HepG2 (cell line): ENCODE measurements around the gene TMEM225B. TPM values are rescaled to one million over a fixed set of nuclear protein-coding genes. Genes with fewer than 3 reads are reported as not detected.

Experiments
- CHD4 ChIP-seq: fragments of 200-600 bp; sonication (generic); IDR thresholded peaks from 2 replicates; pipeline ENCODE4 v1.7.0; 2017; ENCODE audit warnings: mild to moderate bottlenecking, low read length, borderline replicate concordance
- HOXA3 ChIP-seq: sonication (generic); formaldehyde crosslinking; IDR thresholded peaks from 2 replicates; pipeline ENCODE4 v1.5.0; 2020; ENCODE audit warnings: missing genetic modification reagents
- ISL2 ChIP-seq: sonication (generic); formaldehyde crosslinking; IDR thresholded peaks from 2 replicates; pipeline ENCODE4 v1.5.0; 2020; ENCODE audit warnings: missing genetic modification reagents
- MAFG ChIP-seq: sonication (generic); formaldehyde crosslinking; IDR thresholded peaks from 2 replicates; pipeline ENCODE4 v1.5.1; 2020; ENCODE audit warnings: mild to moderate bottlenecking, missing genetic modification reagents
- MEF2D ChIP-seq: sonication (generic); formaldehyde crosslinking; IDR thresholded peaks from 2 replicates; pipeline ENCODE4 v1.5.1; 2020; ENCODE audit warnings: mild to moderate bottlenecking, missing genetic modification reagents
- NFYC ChIP-seq: IDR thresholded peaks from 2 replicates; pipeline ENCODE4 v1.6.1; 2016; ENCODE audit warnings: missing genetic modification reagents, missing compliant biosample characterization
- PHB2 ChIP-seq: fragments of 450-650 bp; IDR thresholded peaks from 2 replicates; pipeline ENCODE4 v1.6.1; 2018; ENCODE audit not compliant: partially characterized antibody
- PHF8 ChIP-seq: sonication (generic); formaldehyde crosslinking; IDR thresholded peaks from 2 replicates; pipeline ENCODE4 v1.5.0; 2020; ENCODE audit warnings: missing genetic modification reagents
- RBFOX2 ChIP-seq: fragments of 200-400 bp; formaldehyde crosslinking; IDR thresholded peaks from 2 replicates; pipeline ENCODE4 v1.6.1; 2017; ENCODE audit warnings: low read depth, mild to moderate bottlenecking, low read length
- ZMYM3 ChIP-seq: sonication (generic); formaldehyde crosslinking; IDR thresholded peaks from 2 replicates; pipeline ENCODE4 v1.5.1; 2020; ENCODE audit warnings: mild to moderate bottlenecking, missing genetic modification reagents
- ZNF337 ChIP-seq: sonication (generic); formaldehyde crosslinking; IDR thresholded peaks from 2 replicates; pipeline ENCODE4 v1.5.1; 2020; ENCODE audit warnings: missing genetic modification reagents, low read depth, mild to moderate bottlenecking, borderline replicate concordance
- ZNF33B ChIP-seq: sonication (generic); formaldehyde crosslinking; IDR thresholded peaks from 2 replicates; pipeline ENCODE4 v1.5.1; 2020; ENCODE audit warnings: mild to moderate bottlenecking, missing genetic modification reagents
- ZNF343 ChIP-seq: sonication (generic); formaldehyde crosslinking; IDR thresholded peaks from 2 replicates; pipeline ENCODE4 v1.4.0; 2020; ENCODE audit warnings: mild to moderate bottlenecking, missing genetic modification reagents
- ZNF431 ChIP-seq: sonication (generic); formaldehyde crosslinking; IDR thresholded peaks from 2 replicates; pipeline ENCODE4 v1.9.0; 2022; ENCODE audit warnings: missing genetic modification reagents, low read depth, mild to moderate bottlenecking, borderline replicate concordance
- ZNF546 ChIP-seq: sonication (generic); formaldehyde crosslinking; conservative IDR thresholded peaks from 2 replicates; pipeline ENCODE4 v1.8.1; 2023; ENCODE audit warnings: mild to moderate bottlenecking, missing genetic modification reagents
- ZNF607 ChIP-seq: sonication (generic); formaldehyde crosslinking; IDR thresholded peaks from 2 replicates; pipeline ENCODE4 v1.5.1; 2020; ENCODE audit warnings: missing genetic modification reagents, mild to moderate bottlenecking, borderline replicate concordance
- ZNF768 ChIP-seq: sonication (generic); formaldehyde crosslinking; IDR thresholded peaks from 2 replicates; pipeline ENCODE4 v1.4.0; 2020; ENCODE audit warnings: missing genetic modification reagents
- ZNF879 ChIP-seq: sonication (generic); formaldehyde crosslinking; IDR thresholded peaks from 2 replicates; pipeline ENCODE4 v1.8.1; 2023; ENCODE audit warnings: missing genetic modification reagents
- polyA plus RNA-seq, 8 experiments: library from polyadenylated mRNA; depleted of rRNA in 3 of 8; stranded (reverse) in 7 of 8; unstranded in 1 of 8; fragments of >200 nt; fragmentation: Illumina TruSeq in 4 of 8; extraction: Trizol in 4 of 8; gene quantifications; 2 replicates each; pipeline versions ENCODE4 v1.2.1 to v1.2.3, GENCODE V29; 2011 to 2016; ENCODE audit warnings: low read depth in 4 of 8, missing spikeins in 1 of 8, mixed read lengths in 1 of 8; ENCODE audit not compliant: insufficient read depth in 1 of 8
- total RNA-seq, 5 experiments: library from RNA; depleted of rRNA; stranded (reverse); fragments of >200 nt; fragmentation: Illumina TruSeq; extraction: Trizol; gene quantifications; 2 replicates each; pipeline ENCODE4 v1.2.3, GENCODE V29; 2016; ENCODE audit warnings: low read depth in 1 of 5
- TF ChIP-seq, protein P1 (sequence below): sonication (generic); formaldehyde crosslinking; IDR thresholded peaks from 2 replicates; pipeline ENCODE4 v1.4.0; 2020; ENCODE audit warnings: missing genetic modification reagents, borderline replicate concordance
- TF ChIP-seq, protein P2 (sequence below): IDR thresholded peaks from 2 replicates; pipeline ENCODE4 v1.6.1; 2016; ENCODE audit warnings: low read depth, missing genetic modification reagents, missing compliant biosample characterization
- TF ChIP-seq, protein P3 (sequence below): sonication (generic); formaldehyde crosslinking; IDR thresholded peaks from 2 replicates; pipeline ENCODE4 v1.8.1; 2023; ENCODE audit warnings: mild to moderate bottlenecking, inconsistent platforms, moderate library complexity, missing genetic modification reagents, borderline replicate concordance

The TMEM225B gene
- total and polyA plus RNA-seq, 2 of the 13 experiments (the other 11 are each of a cell fraction or from before 2014, with no cell fraction given), result 0.78 to 0.95 TPM

DNA sequence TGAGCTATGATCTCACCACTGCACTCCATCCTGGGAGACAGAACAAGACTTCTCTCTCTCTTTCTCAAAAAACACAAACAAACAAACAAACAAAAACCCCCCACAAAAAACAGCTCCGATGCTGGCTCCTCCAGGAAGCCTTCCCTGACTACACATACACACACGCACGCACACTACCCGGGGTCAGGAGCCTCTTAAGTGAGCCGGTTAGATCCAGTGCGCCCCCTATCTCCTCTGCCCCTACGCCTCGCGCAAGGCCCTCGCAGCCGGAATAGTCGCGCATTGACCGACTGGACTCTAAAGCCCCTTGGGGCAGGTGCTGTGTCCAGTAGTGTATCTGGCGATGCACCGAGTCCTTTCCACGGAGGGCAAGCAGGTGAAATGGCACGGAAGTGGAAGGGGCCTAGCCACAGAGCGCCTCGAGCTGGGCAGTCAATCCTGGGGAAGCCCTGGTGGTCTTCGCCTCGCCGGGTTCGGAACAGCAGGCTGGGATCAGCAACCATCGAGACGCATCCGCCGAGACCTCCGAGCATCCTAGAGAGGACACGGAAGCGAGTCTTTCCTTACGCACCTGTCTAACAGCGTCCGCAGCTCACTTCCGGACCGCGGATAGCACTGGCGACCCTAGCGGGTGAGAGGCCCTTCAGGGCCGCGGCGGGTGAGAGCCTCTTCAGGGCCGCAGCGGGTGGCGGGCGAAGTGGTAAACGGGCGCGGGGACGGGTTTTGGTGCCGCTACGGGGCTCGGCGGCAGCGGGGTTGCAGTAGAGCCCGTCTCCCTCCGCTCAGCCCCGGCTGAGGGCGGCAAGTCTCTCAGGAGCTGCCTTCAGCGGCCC lies 18.5 kb downstream of the TMEM225B start, which contains the start of gene ZSCAN25 (continued):
- TF ChIP-seq, protein P1, sequence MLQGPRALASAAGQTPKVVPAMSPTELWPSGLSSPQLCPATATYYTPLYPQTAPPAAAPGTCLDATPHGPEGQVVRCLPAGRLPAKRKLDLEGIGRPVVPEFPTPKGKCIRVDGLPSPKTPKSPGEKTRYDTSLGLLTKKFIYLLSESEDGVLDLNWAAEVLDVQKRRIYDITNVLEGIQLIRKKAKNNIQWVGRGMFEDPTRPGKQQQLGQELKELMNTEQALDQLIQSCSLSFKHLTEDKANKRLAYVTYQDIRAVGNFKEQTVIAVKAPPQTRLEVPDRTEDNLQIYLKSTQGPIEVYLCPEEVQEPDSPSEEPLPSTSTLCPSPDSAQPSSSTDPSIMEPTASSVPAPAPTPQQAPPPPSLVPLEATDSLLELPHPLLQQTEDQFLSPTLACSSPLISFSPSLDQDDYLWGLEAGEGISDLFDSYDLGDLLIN, result no peak
- TF ChIP-seq ZNF879 (CRISPR knock-in tag) (0 out of 2 replicates have a peak, but pooled peaks have one; percentile 9), ZNF431 (CRISPR knock-in tag) (peak; percentile 73; the same call in 1 of the 2 replicates), HOXA3 (CRISPR knock-in tag) (peak; percentile 93), MEF2D (peak; percentile 88), MAFG (no peak), NFYC (CRISPR knock-in tag) (peak; percentile 35; the same call in 1 of the 2 replicates), ZNF337 (CRISPR knock-in tag) (peak; percentile 100), ZNF768 (CRISPR knock-in tag) (peak; percentile 70; the same call in 1 of the 2 replicates), ZNF33B (CRISPR knock-in tag) (peak; percentile 79; the same call in 1 of the 2 replicates), PHF8 (CRISPR knock-in tag) (peak; percentile 98), ZMYM3 (peak; percentile 95), ZNF343 (CRISPR knock-in tag) (0 out of 2 replicates have a peak, but pooled peaks have one; percentile 30), ISL2 (CRISPR knock-in tag) (peak; percentile 70), ZNF607 (CRISPR knock-in tag) (peak; percentile 87; the same call in 1 of the 2 replicates), CHD4 (0 out of 2 replicates have a peak, but pooled peaks have one; percentile 76), RBFOX2 (peak; percentile 96), ZNF546 (CRISPR knock-in tag) (peak; percentile 96), PHB2 (no peak)
- TF ChIP-seq, protein P2, sequence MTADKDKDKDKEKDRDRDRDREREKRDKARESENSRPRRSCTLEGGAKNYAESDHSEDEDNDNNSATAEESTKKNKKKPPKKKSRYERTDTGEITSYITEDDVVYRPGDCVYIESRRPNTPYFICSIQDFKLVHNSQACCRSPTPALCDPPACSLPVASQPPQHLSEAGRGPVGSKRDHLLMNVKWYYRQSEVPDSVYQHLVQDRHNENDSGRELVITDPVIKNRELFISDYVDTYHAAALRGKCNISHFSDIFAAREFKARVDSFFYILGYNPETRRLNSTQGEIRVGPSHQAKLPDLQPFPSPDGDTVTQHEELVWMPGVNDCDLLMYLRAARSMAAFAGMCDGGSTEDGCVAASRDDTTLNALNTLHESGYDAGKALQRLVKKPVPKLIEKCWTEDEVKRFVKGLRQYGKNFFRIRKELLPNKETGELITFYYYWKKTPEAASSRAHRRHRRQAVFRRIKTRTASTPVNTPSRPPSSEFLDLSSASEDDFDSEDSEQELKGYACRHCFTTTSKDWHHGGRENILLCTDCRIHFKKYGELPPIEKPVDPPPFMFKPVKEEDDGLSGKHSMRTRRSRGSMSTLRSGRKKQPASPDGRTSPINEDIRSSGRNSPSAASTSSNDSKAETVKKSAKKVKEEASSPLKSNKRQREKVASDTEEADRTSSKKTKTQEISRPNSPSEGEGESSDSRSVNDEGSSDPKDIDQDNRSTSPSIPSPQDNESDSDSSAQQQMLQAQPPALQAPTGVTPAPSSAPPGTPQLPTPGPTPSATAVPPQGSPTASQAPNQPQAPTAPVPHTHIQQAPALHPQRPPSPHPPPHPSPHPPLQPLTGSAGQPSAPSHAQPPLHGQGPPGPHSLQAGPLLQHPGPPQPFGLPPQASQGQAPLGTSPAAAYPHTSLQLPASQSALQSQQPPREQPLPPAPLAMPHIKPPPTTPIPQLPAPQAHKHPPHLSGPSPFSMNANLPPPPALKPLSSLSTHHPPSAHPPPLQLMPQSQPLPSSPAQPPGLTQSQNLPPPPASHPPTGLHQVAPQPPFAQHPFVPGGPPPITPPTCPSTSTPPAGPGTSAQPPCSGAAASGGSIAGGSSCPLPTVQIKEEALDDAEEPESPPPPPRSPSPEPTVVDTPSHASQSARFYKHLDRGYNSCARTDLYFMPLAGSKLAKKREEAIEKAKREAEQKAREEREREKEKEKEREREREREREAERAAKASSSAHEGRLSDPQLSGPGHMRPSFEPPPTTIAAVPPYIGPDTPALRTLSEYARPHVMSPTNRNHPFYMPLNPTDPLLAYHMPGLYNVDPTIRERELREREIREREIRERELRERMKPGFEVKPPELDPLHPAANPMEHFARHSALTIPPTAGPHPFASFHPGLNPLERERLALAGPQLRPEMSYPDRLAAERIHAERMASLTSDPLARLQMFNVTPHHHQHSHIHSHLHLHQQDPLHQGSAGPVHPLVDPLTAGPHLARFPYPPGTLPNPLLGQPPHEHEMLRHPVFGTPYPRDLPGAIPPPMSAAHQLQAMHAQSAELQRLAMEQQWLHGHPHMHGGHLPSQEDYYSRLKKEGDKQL, result 0 out of 2 replicates have a peak, but pooled peaks have one; percentile 11
- TF ChIP-seq, protein P3, sequence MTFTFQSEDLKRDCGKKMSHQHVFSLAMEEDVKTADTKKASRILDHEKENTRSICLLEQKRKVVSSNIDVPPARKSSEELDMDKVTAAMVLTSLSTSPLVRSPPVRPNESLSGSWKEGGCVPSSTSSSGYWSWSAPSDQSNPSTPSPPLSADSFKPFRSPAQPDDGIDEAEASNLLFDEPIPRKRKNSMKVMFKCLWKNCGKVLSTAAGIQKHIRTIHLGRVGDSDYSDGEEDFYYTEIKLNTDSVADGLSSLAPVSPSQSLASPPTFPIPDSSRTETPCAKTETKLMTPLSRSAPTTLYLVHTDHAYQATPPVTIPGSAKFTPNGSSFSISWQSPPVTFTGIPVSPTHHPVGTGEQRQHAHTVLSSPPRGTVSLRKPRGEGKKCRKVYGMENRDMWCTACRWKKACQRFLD (CRISPR knock-in tag), result peak; percentile 98
